ENCODE data around the gene CDC14A.

Gene CDC14A

DNA sequence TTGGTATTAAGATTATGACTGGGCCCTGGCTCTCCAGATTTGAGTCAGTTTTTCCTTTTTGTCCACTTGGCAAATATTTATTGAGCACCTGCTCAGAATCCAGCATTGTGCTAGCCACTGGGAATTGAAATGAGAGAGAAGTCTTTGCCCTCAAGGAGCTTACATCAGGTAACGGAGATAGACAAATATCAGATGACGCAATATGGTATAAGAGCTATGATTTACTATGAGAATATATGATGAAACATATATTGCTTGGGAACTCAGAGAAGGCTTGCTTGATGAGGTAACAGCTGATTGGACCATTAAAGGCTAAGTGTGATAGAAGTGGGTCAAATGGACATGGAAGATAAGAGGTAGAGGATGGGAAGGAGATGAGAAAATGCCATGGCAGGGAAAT is 144.6 kb downstream of the CDC14A start:
- no peak overlapping the region for H3K4me2 ChIP-seq
- H3K4me1 ChIP-seq (ENCODE audit: low read depth, poor library complexity, severe bottlenecking): no peaks in the 10 kb centered on the region
- no peaks in the 10 kb centered on the region for H3K36me3 ChIP-seq (ENCODE audit: insufficient read depth)
- H2AFZ ChIP-seq (ENCODE audit: low read depth): no peak overlapping the region
- no peaks in the 10 kb centered on the region for H3K79me2 ChIP-seq (ENCODE audit: insufficient read depth, low read depth)
- H3K4me3 ChIP-seq (IDR thresholded peaks at IDR 0.05; ENCODE audit: insufficient read depth, low read depth, low read length): no peak overlapping the region
- H4K20me1 ChIP-seq (ENCODE audit: insufficient read depth): no peaks in the 10 kb centered on the region
- no peak overlapping the region for H3K27ac ChIP-seq
- TF ChIP-seq, protein P1, sequence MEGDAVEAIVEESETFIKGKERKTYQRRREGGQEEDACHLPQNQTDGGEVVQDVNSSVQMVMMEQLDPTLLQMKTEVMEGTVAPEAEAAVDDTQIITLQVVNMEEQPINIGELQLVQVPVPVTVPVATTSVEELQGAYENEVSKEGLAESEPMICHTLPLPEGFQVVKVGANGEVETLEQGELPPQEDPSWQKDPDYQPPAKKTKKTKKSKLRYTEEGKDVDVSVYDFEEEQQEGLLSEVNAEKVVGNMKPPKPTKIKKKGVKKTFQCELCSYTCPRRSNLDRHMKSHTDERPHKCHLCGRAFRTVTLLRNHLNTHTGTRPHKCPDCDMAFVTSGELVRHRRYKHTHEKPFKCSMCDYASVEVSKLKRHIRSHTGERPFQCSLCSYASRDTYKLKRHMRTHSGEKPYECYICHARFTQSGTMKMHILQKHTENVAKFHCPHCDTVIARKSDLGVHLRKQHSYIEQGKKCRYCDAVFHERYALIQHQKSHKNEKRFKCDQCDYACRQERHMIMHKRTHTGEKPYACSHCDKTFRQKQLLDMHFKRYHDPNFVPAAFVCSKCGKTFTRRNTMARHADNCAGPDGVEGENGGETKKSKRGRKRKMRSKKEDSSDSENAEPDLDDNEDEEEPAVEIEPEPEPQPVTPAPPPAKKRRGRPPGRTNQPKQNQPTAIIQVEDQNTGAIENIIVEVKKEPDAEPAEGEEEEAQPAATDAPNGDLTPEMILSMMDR (conservative IDR thresholded peaks at IDR 0.05; ENCODE audit: low read depth, low read length): no peak
- H3K27me3 ChIP-seq (ENCODE audit: insufficient read depth, low read depth): no peaks in the 10 kb centered on the region
- H3K9ac ChIP-seq: no peak overlapping the region

DNA sequence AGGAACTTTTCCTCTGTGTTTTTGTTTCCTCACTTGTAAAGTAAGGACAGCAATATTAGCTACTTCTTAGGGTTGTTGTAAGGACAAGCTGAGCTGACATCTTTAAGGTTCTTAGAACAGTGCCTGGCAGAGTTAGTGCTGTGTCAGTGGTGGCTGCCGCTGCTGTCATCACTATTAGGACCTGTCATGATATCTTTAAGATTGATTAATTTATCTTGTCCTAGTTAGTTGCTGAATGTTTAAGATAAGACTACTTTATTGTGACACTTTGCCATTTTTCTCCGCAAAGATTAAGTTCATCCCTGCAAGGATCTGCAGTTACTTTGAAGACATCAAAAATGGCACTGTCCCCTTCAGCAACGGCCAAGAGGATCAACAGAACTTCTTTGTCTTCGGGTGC is 145.5 kb downstream of the CDC14A start:
- no peaks in the 10 kb centered on the region for H3K27me3 ChIP-seq (ENCODE audit: insufficient read depth, low read depth)
- H3K4me1 ChIP-seq (ENCODE audit: low read depth, poor library complexity, severe bottlenecking): no peaks in the 10 kb centered on the region
- no peak overlapping the region for H3K4me2 ChIP-seq
- no peak overlapping the region for H3K4me3 ChIP-seq (IDR thresholded peaks at IDR 0.05; ENCODE audit: insufficient read depth, low read depth, low read length)
- no peaks in the 10 kb centered on the region for H4K20me1 ChIP-seq (ENCODE audit: insufficient read depth)
- H2AFZ ChIP-seq (ENCODE audit: low read depth): no peak overlapping the region
- H3K36me3 ChIP-seq (ENCODE audit: insufficient read depth): no peaks in the 10 kb centered on the region
- H3K27ac ChIP-seq: no peak overlapping the region
- no peak overlapping the region for H3K9ac ChIP-seq
- no peaks in the 10 kb centered on the region for H3K79me2 ChIP-seq (ENCODE audit: insufficient read depth, low read depth)
- TF ChIP-seq, protein P1 (conservative IDR thresholded peaks at IDR 0.05; ENCODE audit: low read depth, low read length): no peak

DNA sequence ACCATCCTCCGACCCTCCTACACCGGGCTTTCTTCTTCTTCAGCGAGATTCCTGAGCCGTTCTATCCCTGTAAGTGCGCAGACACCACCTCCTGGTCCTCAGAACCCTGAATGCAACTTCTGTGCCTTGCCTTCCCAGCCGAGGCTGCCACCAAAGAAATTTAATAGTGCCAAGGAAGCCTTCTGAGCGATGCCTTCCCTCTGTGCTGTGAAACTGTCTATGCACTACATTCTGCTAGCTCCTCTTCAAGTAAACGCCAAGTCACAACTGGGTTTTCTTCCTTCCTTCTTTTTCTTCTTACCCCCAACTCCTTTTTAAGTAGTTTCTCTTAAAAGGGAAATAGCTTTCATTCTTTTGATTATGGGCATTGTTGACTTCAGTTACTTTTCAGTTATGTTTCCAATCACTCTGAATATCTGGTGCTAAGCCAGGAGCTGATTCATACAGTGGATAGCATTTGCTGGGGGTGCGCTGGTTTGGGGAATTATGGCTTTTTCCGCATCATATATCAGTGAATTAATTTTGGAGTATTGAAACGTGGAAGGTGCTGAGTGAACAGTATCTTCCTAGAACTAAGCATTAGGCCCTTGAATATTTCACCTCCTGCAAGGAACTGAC is 147.0 kb downstream of the CDC14A start:
- TF ChIP-seq, protein P1 (conservative IDR thresholded peaks at IDR 0.05; ENCODE audit: low read depth, low read length): no peak
- H3K9ac ChIP-seq: no peak overlapping the region
- H3K79me2 ChIP-seq (ENCODE audit: insufficient read depth, low read depth): no peaks in the 10 kb centered on the region
- H4K20me1 ChIP-seq (ENCODE audit: insufficient read depth): no peaks in the 10 kb centered on the region
- no peaks in the 10 kb centered on the region for H3K27me3 ChIP-seq (ENCODE audit: insufficient read depth, low read depth)
- H3K4me3 ChIP-seq (IDR thresholded peaks at IDR 0.05; ENCODE audit: insufficient read depth, low read depth, low read length): no peak overlapping the region
- H3K27ac ChIP-seq: no peak overlapping the region
- H3K36me3 ChIP-seq (ENCODE audit: insufficient read depth): no peaks in the 10 kb centered on the region
- H2AFZ ChIP-seq (ENCODE audit: low read depth): no peak overlapping the region
- no peak overlapping the region for H3K4me2 ChIP-seq
- H3K4me1 ChIP-seq (ENCODE audit: low read depth, poor library complexity, severe bottlenecking): peaks cover 8% of the 10 kb centered on the region

DNA sequence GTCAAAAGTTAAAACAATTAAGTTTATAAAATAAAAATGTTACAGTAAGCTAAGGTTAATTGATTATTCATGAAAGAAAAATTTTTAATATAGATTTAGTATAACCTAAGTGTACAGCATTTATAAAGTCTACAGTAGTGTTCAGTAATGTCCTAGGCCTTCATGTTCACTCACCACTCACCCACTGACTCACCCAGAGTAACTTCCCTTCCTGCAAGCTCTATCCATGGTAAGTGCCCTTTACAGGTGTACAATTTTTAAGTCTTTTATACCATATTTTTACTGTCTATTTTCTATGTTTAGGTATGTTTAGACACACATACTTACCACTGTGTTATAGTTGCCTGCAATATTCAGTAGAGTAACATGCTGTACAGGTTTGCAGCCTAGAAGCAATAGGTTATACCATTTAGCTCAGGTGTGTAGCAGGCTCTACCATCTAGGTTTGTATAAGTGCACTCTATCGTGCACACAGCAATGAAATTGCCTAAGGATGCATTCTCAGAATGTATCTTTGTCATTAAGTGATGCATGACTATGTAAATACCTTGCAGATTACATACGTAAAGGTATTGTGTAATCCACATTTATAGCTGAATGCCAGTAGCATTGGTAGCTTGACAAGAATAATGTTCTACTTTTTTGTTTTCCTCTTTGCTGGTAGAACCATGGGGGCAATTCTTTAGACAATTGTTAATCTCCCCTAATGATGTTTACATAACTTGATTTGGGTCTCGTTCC is 149.9 kb downstream of the CDC14A start:
- H3K9ac ChIP-seq: no peak overlapping the region
- no peak overlapping the region for H2AFZ ChIP-seq (ENCODE audit: low read depth)
- no peaks in the 10 kb centered on the region for H4K20me1 ChIP-seq (ENCODE audit: insufficient read depth)
- no peak overlapping the region for H3K27ac ChIP-seq
- no peak overlapping the region for H3K4me3 ChIP-seq (IDR thresholded peaks at IDR 0.05; ENCODE audit: insufficient read depth, low read depth, low read length)
- TF ChIP-seq, protein P1 (conservative IDR thresholded peaks at IDR 0.05; ENCODE audit: low read depth, low read length): no peak
- H3K27me3 ChIP-seq (ENCODE audit: insufficient read depth, low read depth): no peaks in the 10 kb centered on the region
- peaks cover 8% of the 10 kb centered on the region for H3K4me1 ChIP-seq (ENCODE audit: low read depth, poor library complexity, severe bottlenecking)
- no peak overlapping the region for H3K4me2 ChIP-seq
- H3K79me2 ChIP-seq (ENCODE audit: insufficient read depth, low read depth): no peaks in the 10 kb centered on the region
- no peaks in the 10 kb centered on the region for H3K36me3 ChIP-seq (ENCODE audit: insufficient read depth)
